Thyroid gland (tissue), 4 donors: ENCODE results near the gene PARP8. TPM values are rescaled to one million over a fixed set of nuclear protein-coding genes. Genes with fewer than 3 reads are reported as not detected.
"Not testable (repeated sequence)": the region's sequence is repeated elsewhere in the genome, so short reads cannot be mapped to it uniquely, and the experiment has no call there.

ENCODE experiments used
- DNase-seq, 2 donors: peaks; one replicate each; pipeline ENCODE4 v3.0.0-alpha.2; 2019
- H3K27ac ChIP-seq, 3 donors: fragments of 200-600 bp; sonication (generic); 1 replicate in 2 of 3; 2 replicates in 1 of 3; pipeline ENCODE4 v1.5.1; 2016 to 2019; ENCODE audit warnings: mild to moderate bottlenecking in 1 of 3, moderate library complexity in 1 of 3
- H3K27me3 ChIP-seq: fragments of 200-600 bp; sonication (generic); one replicate; pipeline ENCODE4 v1.5.1; 2019
- H3K36me3 ChIP-seq, 2 donors: fragments of 200-600 bp; sonication (generic); one replicate each; pipeline ENCODE4 v1.5.1; 2016 to 2019
- H3K4me1 ChIP-seq, 2 donors: fragments of 200-600 bp; sonication (generic); one replicate each; pipeline ENCODE4 v1.5.1; 2017 to 2019
- H3K4me3 ChIP-seq, 3 donors: fragments of 200-600 bp; sonication (generic); replicated peaks in 1 of 3; 1 replicate in 2 of 3; 2 replicates in 1 of 3; pipeline ENCODE4 v1.5.1; 2016; ENCODE audit warnings: mild to moderate bottlenecking in 1 of 3
- H3K9me3 ChIP-seq: fragments of 200-600 bp; sonication (generic); one replicate; pipeline ENCODE4 v1.5.1; 2017
- CTCF ChIP-seq, 6 experiments: fragments of 200-600 bp in 3 of 6; fragments of 450-650 bp in 3 of 6; sonication (generic) in 3 of 6; IDR thresholded peaks; one replicate each; pipeline ENCODE4 v1.5.1; 2016 to 2019; ENCODE audit warnings: antibody characterized with exemption in 6 of 6, mild to moderate bottlenecking in 2 of 6, inconsistent platforms in 1 of 6, moderate library complexity in 1 of 6
- POLR2A ChIP-seq, 2 donors: fragments of 450-650 bp; IDR thresholded peaks; one replicate each; pipeline ENCODE4 v1.6.1; 2017; ENCODE audit warnings: antibody characterized with exemption in 2 of 2, mild to moderate bottlenecking in 2 of 2, moderate library complexity in 1 of 2
- WGBS, 2 donors: methylation state at CpG; one replicate each; pipeline ENCODE4 v1.1.5; 2017; 5-methylcytosine and 5-hydroxymethylcytosine counted together
- intact Hi-C: fragments of 100-400 bp; cut with DNase I; formaldehyde crosslinking; loops from one replicate; pipeline ENCODE4 v1.15.1; 2023
- total RNA-seq, 4 donors: library from RNA; depleted of rRNA; stranded (reverse); fragments of >200 nt; gene quantifications; one replicate each; pipeline ENCODE4 v1.2.3, GENCODE V29; 2016

Gene PARP8
- total RNA-seq, 4 donors from 2014 or later = 71.2 to 151 (median 107) TPM

- 33 to 35% methylated on average over 3 of the region's 3 CpGs for WGBS, 2 donors
- Histone ChIP-seq H3K4me3 (no peak overlapping the region), H3K36me3 (no peaks in the 10 kb centered on the region), H3K4me1 (peaks cover 36 to 43% of the 10 kb centered on the region in 2 donors), H3K9me3 (no peaks in the 10 kb centered on the region), H3K27me3 (no peaks in the 10 kb centered on the region), H3K27ac (peak overlapping the region in 2 of 3 donors; percentile 54 to 59)
- intact Hi-C loops = no loop called here
- TF ChIP-seq POLR2A (IDR thresholded peaks at IDR 0.05) = no peak
- TF ChIP-seq CTCF (IDR thresholded peaks at IDR 0.05) = no peak
- peak in 1 of 2 donors; percentile 15 for DNase-seq
Measured at GRCh38 chr5:50684721-50685120, 18.3 kb downstream of the PARP8 start.

- Histone ChIP-seq H3K27ac (no peak overlapping the region), H3K27me3 (no peaks in the 10 kb centered on the region), H3K9me3 (no peaks in the 10 kb centered on the region), H3K4me1 (peaks cover 28 to 34% of the 10 kb centered on the region in 2 donors), H3K36me3 (no peaks in the 10 kb centered on the region), H3K4me3 (no peak overlapping the region)
- no peak for TF ChIP-seq POLR2A (IDR thresholded peaks at IDR 0.05)
- no peak for TF ChIP-seq CTCF (IDR thresholded peaks at IDR 0.05)
- no peak for DNase-seq
- WGBS, 2 donors = 80 to 96% methylated on average over 3 to 4 of the region's 4 CpGs
- intact Hi-C loops = no loop called here
Measured at GRCh38 chr5:50687548-50687947, 21.1 kb downstream of the PARP8 start.

- no peaks in the 10 kb centered on the region for H3K9me3 ChIP-seq
- DNase-seq = no peak
- peaks cover 4 to 20% of the 10 kb centered on the region in 2 donors for H3K4me1 ChIP-seq
- 89 to 92% methylated on average over 5 of the region's 5 CpGs for WGBS, 2 donors
- intact Hi-C loops = no loop called here
- H3K27me3 ChIP-seq = no peaks in the 10 kb centered on the region
- no peak overlapping the region for H3K27ac ChIP-seq
- H3K4me3 ChIP-seq = no peak overlapping the region
- H3K36me3 ChIP-seq = no peaks in the 10 kb centered on the region
- no peak for TF ChIP-seq POLR2A (IDR thresholded peaks at IDR 0.05)
- no peak for TF ChIP-seq CTCF (IDR thresholded peaks at IDR 0.05)
Measured at GRCh38 chr5:50691399-50692016, 25.1 kb downstream of the PARP8 start.

- intact Hi-C loops = no loop called here
- Histone ChIP-seq H3K27ac (no peak overlapping the region), H3K27me3 (no peaks in the 10 kb centered on the region), H3K4me3 (no peak overlapping the region), H3K4me1 (peaks cover 4 to 20% of the 10 kb centered on the region in 2 donors), H3K36me3 (no peaks in the 10 kb centered on the region), H3K9me3 (no peaks in the 10 kb centered on the region)
- no peak for TF ChIP-seq POLR2A (IDR thresholded peaks at IDR 0.05)
- TF ChIP-seq CTCF (IDR thresholded peaks at IDR 0.05) = no peak
- DNase-seq = no peak
Measured at GRCh38 chr5:50694027-50694590, 27.7 kb downstream of the PARP8 start.

GRCh38 chr5:50694626-50695025 lies 28.2 kb downstream of the PARP8 start:
- H3K36me3 ChIP-seq, H3K27me3 ChIP-seq, DNase-seq, intact Hi-C loops, H3K4me3 ChIP-seq, H3K27ac ChIP-seq, H3K9me3 ChIP-seq: not testable (repeated sequence)
- H3K4me1 ChIP-seq = peaks cover 4 to 20% of the 10 kb centered on the region in 2 donors
- WGBS, 2 donors = 97 to 98% methylated on average over 4 of the region's 4 CpGs
